K562 (cell line): ENCODE data around the gene SCAMP2. TPM values are rescaled to one million over a fixed set of nuclear protein-coding genes. Genes with fewer than 3 reads are reported as not detected.

Experiments
- ARID2 ChIP-seq: fragments of 450-650 bp; IDR thresholded peaks from 2 replicates; pipeline ENCODE4 v1.6.1; 2017; ENCODE audit warnings: antibody characterized with exemption, mild to moderate bottlenecking
- E2F6 ChIP-seq, 2 experiments: IDR thresholded peaks; 2 replicates each; pipeline ENCODE4 v1.6.1; 2011; ENCODE audit warnings: borderline replicate concordance in 1 of 2, control low read depth in 1 of 2, low read depth in 1 of 2, low read length in 1 of 2, mild to moderate bottlenecking in 1 of 2, mixed read lengths in 1 of 2, moderate library complexity in 1 of 2; ENCODE audit not compliant: insufficient read depth in 1 of 2, insufficient read length in 1 of 2, poor library complexity in 1 of 2, severe bottlenecking in 1 of 2; ENCODE audit errors: extremely low read depth in 1 of 2
- ID3 ChIP-seq, 2 experiments: fragments of 250-450 bp in 1 of 2; fragments of 450-650 bp in 1 of 2; sonication (Bioruptor Pico) in 1 of 2; IDR thresholded peaks; 2 replicates each; pipeline versions ENCODE4 v1.6.1 to v1.8.0; 2016 to 2021; ENCODE audit warnings: mild to moderate bottlenecking in 2 of 2, moderate library complexity in 2 of 2, missing compliant biosample characterization in 1 of 2, missing genetic modification characterization in 1 of 2
- MED1 ChIP-seq: sonication (generic); formaldehyde crosslinking; IDR thresholded peaks from 2 replicates; pipeline ENCODE4 v1.8.1; 2023; ENCODE audit warnings: missing genetic modification reagents, borderline replicate concordance
- MYNN ChIP-seq, 2 experiments: sonication (generic); formaldehyde crosslinking in 1 of 2; IDR thresholded peaks; 2 replicates each; pipeline versions ENCODE4 v1.5.0 to v1.6.1; 2016 to 2020; ENCODE audit warnings: antibody characterized with exemption in 1 of 2, missing genetic modification reagents in 1 of 2
- NR1H2 ChIP-seq: sonication (generic); formaldehyde crosslinking; IDR thresholded peaks from 2 replicates; pipeline ENCODE4 v1.4.0; 2020; ENCODE audit warnings: mild to moderate bottlenecking, missing genetic modification reagents
- POLR2G ChIP-seq: fragments of 200-400 bp; formaldehyde crosslinking; IDR thresholded peaks from 2 replicates; pipeline ENCODE4 v1.6.1; 2017; ENCODE audit warnings: low read depth, mild to moderate bottlenecking, antibody characterized with exemption, low read length, moderate library complexity
- RAD21 ChIP-seq, 2 experiments: fragments of 250-450 bp in 1 of 2; fragments of 450-650 bp in 1 of 2; sonication (Bioruptor Pico) in 1 of 2; formaldehyde crosslinking in 1 of 2; IDR thresholded peaks in 1 of 2; conservative IDR thresholded peaks in 1 of 2; 2 replicates each; pipeline versions ENCODE4 v1.4.0 to v1.8.0; 2020 to 2022; ENCODE audit warnings: mild to moderate bottlenecking in 2 of 2, moderate library complexity in 1 of 2
- RAD51 ChIP-seq: fragments of 450-650 bp; IDR thresholded peaks from 2 replicates; pipeline ENCODE4 v1.7.1; 2016; ENCODE audit warnings: low read depth, mild to moderate bottlenecking, borderline replicate concordance
- TAF9B ChIP-seq: fragments of 450-650 bp; IDR thresholded peaks from 2 replicates; pipeline ENCODE4 v1.6.1; 2018; ENCODE audit warnings: mild to moderate bottlenecking; ENCODE audit not compliant: partially characterized antibody
- TCF7L2 ChIP-seq: fragments of 150-350 bp; IDR thresholded peaks from 2 replicates; pipeline ENCODE4 v1.6.1; 2016; ENCODE audit warnings: low read depth, mild to moderate bottlenecking, low read length, moderate library complexity
- TEAD1 ChIP-seq, 2 experiments: fragments of 450-650 bp in 1 of 2; sonication (generic) in 1 of 2; formaldehyde crosslinking; IDR thresholded peaks; 2 replicates each; pipeline versions ENCODE4 v1.4.0 to v1.8.0; 2020 to 2022; ENCODE audit warnings: mild to moderate bottlenecking in 2 of 2, missing genetic modification reagents in 1 of 2
- VEZF1 ChIP-seq: fragments of 200-800 bp; sonication (Bioruptor generic); IDR thresholded peaks from 2 replicates; pipeline ENCODE4 v1.6.1; 2017; ENCODE audit warnings: missing genetic modification characterization, missing compliant biosample characterization
- XRCC3 ChIP-seq: fragments of 450-650 bp; IDR thresholded peaks from 2 replicates; pipeline ENCODE4 v1.6.1; 2017; ENCODE audit warnings: mild to moderate bottlenecking, moderate library complexity
- ZFP30 ChIP-seq: fragments of 250-450 bp; sonication (Bioruptor Pico); IDR thresholded peaks from 2 replicates; pipeline ENCODE4 v1.8.0; 2022; ENCODE audit warnings: moderate library complexity, mild to moderate bottlenecking, inconsistent platforms, borderline replicate concordance
- ZNF175 ChIP-seq: fragments of 200-800 bp; sonication (Bioruptor generic); IDR thresholded peaks from 2 replicates; pipeline ENCODE4 v1.6.1; 2016; ENCODE audit warnings: low read depth, mild to moderate bottlenecking, missing genetic modification characterization, missing compliant biosample characterization
- ZNF197 ChIP-seq: fragments of 200-800 bp; sonication (Bioruptor generic); IDR thresholded peaks from 2 replicates; pipeline ENCODE4 v1.6.1; 2016; ENCODE audit warnings: low read depth, missing genetic modification characterization, missing compliant biosample characterization
- ZNF224 ChIP-seq: sonication (generic); formaldehyde crosslinking; IDR thresholded peaks from 2 replicates; pipeline ENCODE4 v1.8.0; 2022; ENCODE audit warnings: mild to moderate bottlenecking, missing genetic modification reagents
- ZNF644 ChIP-seq: fragments of 200-800 bp; sonication (Bioruptor generic); IDR thresholded peaks from 2 replicates; pipeline ENCODE4 v1.6.1; 2016; ENCODE audit warnings: low read depth, missing genetic modification characterization, missing compliant biosample characterization
- ZNF740 ChIP-seq, 3 experiments: fragments of 200-800 bp in 1 of 3; sonication (Bioruptor generic) in 1 of 3; sonication (generic) in 1 of 3; formaldehyde crosslinking in 1 of 3; IDR thresholded peaks; 2 replicates each; pipeline versions ENCODE4 v1.6.1 to v1.8.0; 2016 to 2022; ENCODE audit warnings: mild to moderate bottlenecking in 2 of 3, missing compliant biosample characterization in 2 of 3, missing genetic modification characterization in 2 of 3, missing genetic modification reagents in 1 of 3
- ZNF76 ChIP-seq: fragments of 250-450 bp; sonication (Bioruptor Pico); IDR thresholded peaks from 2 replicates; pipeline ENCODE4 v1.4.0; 2020; ENCODE audit warnings: mild to moderate bottlenecking, moderate library complexity, borderline replicate concordance
- polyA plus RNA-seq, 8 experiments: library from polyadenylated mRNA; depleted of rRNA in 4 of 8; stranded (reverse) in 5 of 8; unstranded in 3 of 8; fragments of >200 nt; fragmentation: Nextera tagmentation in 2 of 8; fragmentation: Illumina TruSeq in 1 of 8; extraction: Ambion mirVana in 2 of 8; extraction: Trizol in 1 of 8; gene quantifications; 2 replicates each; pipeline versions ENCODE4 v1.2.1 to v1.2.3, GENCODE V29; 2011 to 2014; ENCODE audit warnings: inconsistent platforms in 1 of 8, missing spikeins in 1 of 8
- total RNA-seq, 7 experiments: library from RNA; depleted of rRNA in 6 of 7; stranded (reverse); fragments of >200 nt in 6 of 7; fragmentation: Illumina TruSeq in 2 of 7; extraction: Trizol in 2 of 7; gene quantifications; 2 replicates each; pipeline versions ENCODE4 v1.2.1 to v1.2.3, GENCODE V29; 2011 to 2021; ENCODE audit warnings: low replicate concordance in 1 of 7

The SCAMP2 gene
- total and polyA plus RNA-seq, 9 of the 15 experiments (the other 6 are each of a cell fraction or from before 2014, with no cell fraction given), result 5.9 to 61.1 (median 20.1) TPM

- no peak for TF ChIP-seq ID3 (CRISPR knock-in tag; IDR thresholded peaks at IDR 0.05)
- TF ChIP-seq ID3 (tag; IDR thresholded peaks at IDR 0.05), result peak; percentile 56
- no peak for TF ChIP-seq ZNF76 (CRISPR knock-in tag)
- TF ChIP-seq ZNF197, result 0 out of 2 replicates have a peak, but pooled peaks have one; percentile 37
- no peak for TF ChIP-seq TAF9B
- TF ChIP-seq RAD51, result peak; percentile 86
- TF ChIP-seq ZNF175 (CRISPR knock-in tag), result peak; percentile 69; the same call in 1 of the 2 replicates
- no peak for TF ChIP-seq ARID2
- no peak for TF ChIP-seq TCF7L2
- no peak for TF ChIP-seq XRCC3
- no peak for TF ChIP-seq MED1 (CRISPR knock-in tag)
- peak; percentile 33 to 39 for TF ChIP-seq RAD21 (CRISPR knock-in tag; conservative IDR thresholded peaks at IDR 0.05 in 1 of 2, IDR thresholded peaks at IDR 0.05 in 1 of 2)
- TF ChIP-seq MYNN (IDR thresholded peaks at IDR 0.05), result peak; percentile 11; the same call in 1 of the 2 replicates
- TF ChIP-seq MYNN (CRISPR knock-in tag; IDR thresholded peaks at IDR 0.05), result no peak
- TF ChIP-seq ZFP30 (CRISPR knock-in tag), result no peak
- peak; percentile 94 for TF ChIP-seq POLR2G
- 0 out of 2 replicates have a peak, but pooled peaks have one; percentile 39 for TF ChIP-seq ZNF740 (CRISPR knock-in tag; IDR thresholded peaks at IDR 0.05)
- no peak for TF ChIP-seq ZNF740 (tag; IDR thresholded peaks at IDR 0.05)
- TF ChIP-seq TEAD1 (CRISPR knock-in tag; IDR thresholded peaks at IDR 0.05), result peak in 1 of 2 experiments; percentile 59; a peak in 1 of 4 replicates
- TF ChIP-seq NR1H2 (CRISPR knock-in tag), result no peak
- peak; percentile 95 for TF ChIP-seq VEZF1 (CRISPR knock-in tag)
- peak; percentile 70 to 87 for TF ChIP-seq E2F6 (IDR thresholded peaks at IDR 0.05; ENCODE audit: borderline replicate concordance in 1 of 2, extremely low read depth in 1 of 2, insufficient read depth in 1 of 2, insufficient read length in 1 of 2, low read depth in 1 of 2, low read length in 1 of 2, poor library complexity in 1 of 2, severe bottlenecking in 1 of 2)
- TF ChIP-seq ZNF644, result no peak
- TF ChIP-seq ZNF224, result no peak
These were observed 30.4 kb downstream of the SCAMP2 start, which contains the start of gene ULK3 (continued) for GRCh38 chr15:74842581-74843444.
